PC-3 (cell line): ENCODE results near the gene MECR. TPM values are rescaled to one million over a fixed set of nuclear protein-coding genes. Genes with fewer than 3 reads are reported as not detected.

Source experiments
- ATAC-seq: fragments of 200-7000 bp; cut with Tn5 transposase; 2 replicates; pipeline ENCODE4 v1.9.1; 2020; ENCODE audit warnings: mild to moderate bottlenecking, moderate library complexity
- BruUV-seq: library from RNA; stranded (reverse); fragments of 400-500 nt; replicated peaks from 2 replicates; lab custom pipeline; 2021; lab: Mats Ljungman, UMichigan
- CTCF ChIA-PET: fragments of 300-600 bp; sonication (Branson Sonifier 250); formaldehyde crosslinking; loops from one replicate; lab custom pipeline; 2022; ENCODE audit warnings: antibody characterized with exemption; lab: Charles Lee
- POLR2A ChIA-PET: fragments of 300-600 bp; sonication (Branson Sonifier 250); formaldehyde crosslinking; loops from one replicate; lab custom pipeline; 2022; ENCODE audit warnings: antibody characterized with exemption; ENCODE audit not compliant: unreplicated experiment; lab: Charles Lee
- DNase-seq: peaks from one replicate; pipeline ENCODE4 v3.0.0-alpha.2; 2015
- H2AFZ ChIP-seq: fragments of 300-600 bp; sonication (generic); 2 replicates; pipeline ENCODE4 v1.6.0; 2016; ENCODE audit warnings: antibody characterized with exemption, low read length
- H3F3A ChIP-seq: fragments of 300-600 bp; sonication (generic); one replicate; pipeline ENCODE4 v1.6.0; 2017; ENCODE audit warnings: antibody characterized with exemption, low read length, control low read depth, mild to moderate bottlenecking; ENCODE audit not compliant: unreplicated experiment
- H3K27ac ChIP-seq: fragments of 300-600 bp; sonication (generic); 2 replicates; pipeline ENCODE4 v1.5.1; 2016; ENCODE audit warnings: mild to moderate bottlenecking, low read length
- H3K27me3 ChIP-seq: fragments of 300-600 bp; sonication (generic); 2 replicates; pipeline ENCODE4 v1.6.1; 2016; ENCODE audit warnings: low read length, mixed read lengths
- H3K36me3 ChIP-seq: fragments of 300-600 bp; sonication (generic); 2 replicates; pipeline ENCODE4 v1.6.1; 2016; ENCODE audit warnings: low read depth, mixed run types, low read length, mixed read lengths
- H3K4me1 ChIP-seq: fragments of 300-600 bp; sonication (generic); 2 replicates; pipeline ENCODE4 v1.5.1; 2016; ENCODE audit warnings: low read length; ENCODE audit not compliant: insufficient read depth
- H3K4me2 ChIP-seq: fragments of 300-600 bp; sonication (generic); 2 replicates; pipeline ENCODE4 v1.6.0; 2016; ENCODE audit warnings: low read length
- H3K4me3 ChIP-seq: fragments of 300-600 bp; sonication (generic); 2 replicates; pipeline ENCODE4 v1.5.1; 2016; ENCODE audit warnings: mild to moderate bottlenecking, low read length, mixed read lengths
- H3K79me2 ChIP-seq: fragments of 300-600 bp; sonication (generic); 2 replicates; pipeline ENCODE4 v1.6.1; 2017; ENCODE audit warnings: low read length, mixed read lengths
- H3K9ac ChIP-seq: fragments of 300-600 bp; sonication (generic); 2 replicates; pipeline ENCODE4 v1.6.0; 2016; ENCODE audit warnings: mild to moderate bottlenecking, low read length
- H3K9me2 ChIP-seq: fragments of 300-600 bp; sonication (generic); replicated peaks from 2 replicates; pipeline ENCODE4 v1.6.1; 2016; ENCODE audit warnings: mixed run types, low read length, mixed read lengths
- H3K9me3 ChIP-seq: fragments of 300-600 bp; sonication (generic); 2 replicates; pipeline ENCODE4 v1.6.1; 2016; ENCODE audit warnings: low read length, mixed read lengths
- H4K20me1 ChIP-seq: fragments of 300-600 bp; sonication (generic); 2 replicates; pipeline ENCODE4 v1.6.1; 2016; ENCODE audit warnings: low read length, mixed read lengths
- EZH2 ChIP-seq: fragments of 300-600 bp; sonication (generic); IDR thresholded peaks from one replicate; pipeline ENCODE4 v1.6.1; 2017; ENCODE audit warnings: antibody characterized with exemption, mild to moderate bottlenecking, low read length; ENCODE audit not compliant: unreplicated experiment
- EZH2phosphoT487 ChIP-seq: fragments of 300-600 bp; sonication (generic); IDR thresholded peaks from 2 replicates; pipeline ENCODE4 v1.6.1; 2018; ENCODE audit warnings: mild to moderate bottlenecking, antibody characterized with exemption, low read length, borderline replicate concordance
- intact Hi-C: fragments of 100-400 bp; cut with micrococcal nuclease; formaldehyde crosslinking; loops from 2 replicates; pipeline ENCODE4 v1.9.0; 2023
- total RNA-seq: library from RNA; depleted of rRNA; stranded (reverse); fragments of >200 nt; gene quantifications from 2 replicates; pipeline ENCODE4 v1.2.3, GENCODE V29; 2014
- TF ChIP-seq, protein P1 (sequence below): fragments of 300-600 bp; sonication (generic); conservative IDR thresholded peaks from 2 replicates; pipeline ENCODE4 v1.5.1; 2017; ENCODE audit warnings: antibody characterized with exemption, low read depth, mild to moderate bottlenecking, low read length

Gene MECR
- total RNA-seq, 1 experiment from 2014 or later, result 30.5 TPM

- Histone ChIP-seq H3K27me3 (no peaks in the 10 kb centered on the region), H3K36me3 (peaks cover 17% of the 10 kb centered on the region), H3K4me1 (peaks cover 19% of the 10 kb centered on the region), H2AFZ (no peak overlapping the region), H3K9ac (peak overlapping the region; percentile 100), H4K20me1 (peaks cover 45% of the 10 kb centered on the region), H3K4me2 (peak overlapping the region; percentile 94), H3K4me3 (peak overlapping the region; percentile 90), H3K27ac (no peak overlapping the region), H3F3A (no peaks in the 10 kb centered on the region), H3K9me2 (no peaks in the 10 kb centered on the region), H3K9me3 (no peaks in the 10 kb centered on the region), H3K79me2 (peaks cover 68% of the 10 kb centered on the region)
- no peak for ATAC-seq
- intact Hi-C loops, result loop anchor here (5.0 to 10.0 kb wide), 2 partner anchors 57 to 135 kb away; partner anchors contain the start of gene TMEM200B
- ChIA-PET POLR2A (no interaction called here), CTCF (no interaction called here)
- no peak for TF ChIP-seq EZH2
- TF ChIP-seq, protein P1, sequence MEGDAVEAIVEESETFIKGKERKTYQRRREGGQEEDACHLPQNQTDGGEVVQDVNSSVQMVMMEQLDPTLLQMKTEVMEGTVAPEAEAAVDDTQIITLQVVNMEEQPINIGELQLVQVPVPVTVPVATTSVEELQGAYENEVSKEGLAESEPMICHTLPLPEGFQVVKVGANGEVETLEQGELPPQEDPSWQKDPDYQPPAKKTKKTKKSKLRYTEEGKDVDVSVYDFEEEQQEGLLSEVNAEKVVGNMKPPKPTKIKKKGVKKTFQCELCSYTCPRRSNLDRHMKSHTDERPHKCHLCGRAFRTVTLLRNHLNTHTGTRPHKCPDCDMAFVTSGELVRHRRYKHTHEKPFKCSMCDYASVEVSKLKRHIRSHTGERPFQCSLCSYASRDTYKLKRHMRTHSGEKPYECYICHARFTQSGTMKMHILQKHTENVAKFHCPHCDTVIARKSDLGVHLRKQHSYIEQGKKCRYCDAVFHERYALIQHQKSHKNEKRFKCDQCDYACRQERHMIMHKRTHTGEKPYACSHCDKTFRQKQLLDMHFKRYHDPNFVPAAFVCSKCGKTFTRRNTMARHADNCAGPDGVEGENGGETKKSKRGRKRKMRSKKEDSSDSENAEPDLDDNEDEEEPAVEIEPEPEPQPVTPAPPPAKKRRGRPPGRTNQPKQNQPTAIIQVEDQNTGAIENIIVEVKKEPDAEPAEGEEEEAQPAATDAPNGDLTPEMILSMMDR, result no peak
- no peak for TF ChIP-seq EZH2phosphoT487
- DNase-seq, result no peak
- BruUV-seq, result no TSS peak
Measured at GRCh38 chr1:29179641-29180184, 51.0 kb downstream of the MECR start.

- ChIA-PET CTCF (no interaction called here), POLR2A (no interaction called here)
- ATAC-seq, result no peak
Measured at GRCh38 chr1:29177022-29177705, 53.6 kb downstream of the MECR start.

More at GRCh38 chr1:29177022-29177705, 53.6 kb downstream of the MECR start:
- Histone ChIP-seq H3K4me3 (no peak overlapping the region), H3K9me2 (no peaks in the 10 kb centered on the region), H3K9ac (no peak overlapping the region), H4K20me1 (peaks cover 60% of the 10 kb centered on the region), H2AFZ (no peak overlapping the region), H3K4me1 (peaks cover 12% of the 10 kb centered on the region), H3K4me2 (no peak overlapping the region), H3F3A (no peaks in the 10 kb centered on the region), H3K27me3 (no peaks in the 10 kb centered on the region), H3K9me3 (no peaks in the 10 kb centered on the region), H3K79me2 (peaks cover 94% of the 10 kb centered on the region), H3K36me3 (peaks cover 17% of the 10 kb centered on the region), H3K27ac (no peak overlapping the region)
- DNase-seq, result no peak
- no TSS peak for BruUV-seq
- TF ChIP-seq EZH2 (no peak), EZH2phosphoT487 (no peak)
- TF ChIP-seq, protein P1, result no peak
- intact Hi-C loops, result no loop called here
